Neural cell (in vitro differentiated cells): Measurements from ENCODE around the gene HSF4. TPM values are rescaled to one million over a fixed set of nuclear protein-coding genes. Genes with fewer than 3 reads are reported as not detected.

Experiments used
- H2AFZ ChIP-seq: fragments of 200-600, 300-800 bp; sonication (generic), shearing (Covaris generic); 2 replicates; pipeline ENCODE4 v1.6.0; 2014; ENCODE audit warnings: low read depth, mild to moderate bottlenecking, antibody characterized with exemption, low read length, moderate library complexity
- H3F3A ChIP-seq: fragments of 200-600 bp; shearing (Covaris generic); 2 replicates; pipeline ENCODE4 v1.6.1; 2016; ENCODE audit warnings: mild to moderate bottlenecking, moderate library complexity, mixed read lengths, antibody characterized with exemption, low read length; ENCODE audit not compliant: insufficient read depth, poor library complexity, severe bottlenecking
- H3K27ac ChIP-seq: fragments of 200-600, 300-800 bp; sonication (generic), shearing (Covaris generic); 2 replicates; pipeline ENCODE4 v1.5.1; 2014; ENCODE audit warnings: mild to moderate bottlenecking, low read length, moderate library complexity
- H3K27me3 ChIP-seq: fragments of 300-800, 200-600 bp; sonication (generic), shearing (Covaris generic); 2 replicates; pipeline ENCODE4 v1.6.0; 2014; ENCODE audit warnings: mild to moderate bottlenecking, low read depth, low read length, moderate library complexity; ENCODE audit not compliant: insufficient read depth
- H3K36me3 ChIP-seq: fragments of 300-800, 200-600 bp; sonication (generic), shearing (Covaris generic); 2 replicates; pipeline ENCODE4 v1.5.1; 2014; ENCODE audit warnings: mild to moderate bottlenecking, antibody characterized with exemption, low read length, moderate library complexity; ENCODE audit not compliant: insufficient read depth
- H3K4me2 ChIP-seq: fragments of 300-800, 200-600 bp; sonication (generic), shearing (Covaris generic); 2 replicates; pipeline ENCODE4 v1.6.0; 2014; ENCODE audit warnings: mild to moderate bottlenecking, low read length
- H3K4me3 ChIP-seq: fragments of 300-800, 200-600 bp; sonication (generic), shearing (Covaris generic); 2 replicates; pipeline ENCODE4 v1.5.1; 2014; ENCODE audit warnings: mild to moderate bottlenecking, low read length, moderate library complexity
- H3K79me2 ChIP-seq: fragments of 200-600 bp; shearing (Covaris generic); replicated peaks from 2 replicates; pipeline ENCODE4 v1.6.0; 2014; ENCODE audit warnings: mild to moderate bottlenecking, low read length, moderate library complexity; ENCODE audit not compliant: insufficient read depth
- H3K9ac ChIP-seq: fragments of 300-800, 200-600 bp; sonication (generic), shearing (Covaris generic); 2 replicates; pipeline ENCODE4 v1.6.1; 2016; ENCODE audit warnings: mild to moderate bottlenecking, low read length, mixed read lengths
- H3K9me2 ChIP-seq: fragments of 200-600 bp; shearing (Covaris generic); 2 replicates; pipeline ENCODE4 v1.6.1; 2016; ENCODE audit warnings: mild to moderate bottlenecking, low read length, mixed read lengths; ENCODE audit not compliant: insufficient read depth
- H3K9me3 ChIP-seq: fragments of 200-600, 300-800 bp; sonication (generic), shearing (Covaris generic); 2 replicates; pipeline ENCODE4 v1.6.1; 2016; ENCODE audit warnings: mild to moderate bottlenecking, mixed run types, low read length, moderate library complexity, mixed read lengths
- H4K20me1 ChIP-seq: fragments of 200-600 bp; shearing (Covaris generic); 2 replicates; pipeline ENCODE4 v1.6.1; 2016; ENCODE audit warnings: mild to moderate bottlenecking, mixed run types; ENCODE audit not compliant: insufficient read depth
- CTCF ChIP-seq: fragments of 450-650 bp; IDR thresholded peaks from 2 replicates; pipeline ENCODE4 v1.5.1; 2014; ENCODE audit warnings: antibody characterized with exemption, mild to moderate bottlenecking, moderate library complexity; ENCODE audit not compliant: poor library complexity, severe bottlenecking
- EP300 ChIP-seq: fragments of 450-650 bp; conservative IDR thresholded peaks from 2 replicates; pipeline ENCODE4 v1.6.1; 2014; ENCODE audit warnings: antibody characterized with exemption, mild to moderate bottlenecking, moderate library complexity; ENCODE audit not compliant: poor library complexity, severe bottlenecking
- EZH2 ChIP-seq: fragments of 200-600, 300-800 bp; shearing (Covaris generic), sonication (generic); IDR thresholded peaks from 2 replicates; pipeline ENCODE4 v1.6.1; 2014; ENCODE audit warnings: antibody characterized with exemption, low read length, borderline replicate concordance, mild to moderate bottlenecking; ENCODE audit not compliant: insufficient read depth, poor library complexity, severe bottlenecking
- MXI1 ChIP-seq: fragments of 450-650 bp; conservative IDR thresholded peaks from 2 replicates; pipeline ENCODE4 v1.6.1; 2014; ENCODE audit warnings: antibody characterized with exemption, mild to moderate bottlenecking; ENCODE audit not compliant: poor library complexity, severe bottlenecking
- POLR2AphosphoS5 ChIP-seq: IDR thresholded peaks from 2 replicates; pipeline ENCODE4 v1.6.1; 2012
- RAD21 ChIP-seq: fragments of 450-650 bp; conservative IDR thresholded peaks from 2 replicates; pipeline ENCODE4 v1.6.1; 2014; ENCODE audit warnings: antibody characterized with exemption, mild to moderate bottlenecking, moderate library complexity
- SMC3 ChIP-seq: fragments of 450-650 bp; conservative IDR thresholded peaks from 2 replicates; pipeline ENCODE4 v1.6.1; 2014; ENCODE audit warnings: antibody characterized with exemption, mild to moderate bottlenecking, moderate library complexity; ENCODE audit not compliant: poor library complexity
- TAF1 ChIP-seq: IDR thresholded peaks from 2 replicates; pipeline ENCODE4 v1.6.1; 2012; ENCODE audit warnings: low read depth
- polyA plus RNA-seq: library from polyadenylated mRNA; depleted of rRNA; stranded (reverse); fragments of >200 nt; gene quantifications from 2 replicates; pipeline ENCODE4 v1.2.3, GENCODE V29; 2014
- TF ChIP-seq, protein P1 (sequence below): IDR thresholded peaks from 2 replicates; pipeline ENCODE4 v1.6.1; 2012; ENCODE audit warnings: borderline replicate concordance

HSF4 gene
- polyA plus RNA-seq, 1 donor from 2014 or later: 12.7 TPM

- Histone ChIP-seq H3F3A (no peaks in the 10 kb centered on the region), H2AFZ (no peak overlapping the region), H3K4me2 (peak overlapping the region; percentile 76), H3K4me3 (peak overlapping the region; percentile 91), H3K9ac (peak overlapping the region; percentile 94), H3K9me3 (no peaks in the 10 kb centered on the region), H3K27me3 (peaks cover 19% of the 10 kb centered on the region), H3K9me2 (no peaks in the 10 kb centered on the region), H4K20me1 (peaks cover 9% of the 10 kb centered on the region), H3K36me3 (no peaks in the 10 kb centered on the region), H3K27ac (no peak overlapping the region), H3K79me2 (peaks cover 24% of the 10 kb centered on the region)
- no peak for TF ChIP-seq POLR2AphosphoS5
- TF ChIP-seq MXI1: no peak
Measured at GRCh38 chr16:67182288-67182687, 17.7 kb downstream of the HSF4 start.

GRCh38 chr16:67183284-67183626, 18.7 kb downstream of the HSF4 start:
- H3K9me2 ChIP-seq: no peaks in the 10 kb centered on the region
- TF ChIP-seq POLR2AphosphoS5 (no peak), EP300 (no peak), TAF1 (no peak), MXI1 (no peak), SMC3 (no peak), EZH2 (no peak), CTCF (no peak), RAD21 (no peak)
- TF ChIP-seq, protein P1, sequence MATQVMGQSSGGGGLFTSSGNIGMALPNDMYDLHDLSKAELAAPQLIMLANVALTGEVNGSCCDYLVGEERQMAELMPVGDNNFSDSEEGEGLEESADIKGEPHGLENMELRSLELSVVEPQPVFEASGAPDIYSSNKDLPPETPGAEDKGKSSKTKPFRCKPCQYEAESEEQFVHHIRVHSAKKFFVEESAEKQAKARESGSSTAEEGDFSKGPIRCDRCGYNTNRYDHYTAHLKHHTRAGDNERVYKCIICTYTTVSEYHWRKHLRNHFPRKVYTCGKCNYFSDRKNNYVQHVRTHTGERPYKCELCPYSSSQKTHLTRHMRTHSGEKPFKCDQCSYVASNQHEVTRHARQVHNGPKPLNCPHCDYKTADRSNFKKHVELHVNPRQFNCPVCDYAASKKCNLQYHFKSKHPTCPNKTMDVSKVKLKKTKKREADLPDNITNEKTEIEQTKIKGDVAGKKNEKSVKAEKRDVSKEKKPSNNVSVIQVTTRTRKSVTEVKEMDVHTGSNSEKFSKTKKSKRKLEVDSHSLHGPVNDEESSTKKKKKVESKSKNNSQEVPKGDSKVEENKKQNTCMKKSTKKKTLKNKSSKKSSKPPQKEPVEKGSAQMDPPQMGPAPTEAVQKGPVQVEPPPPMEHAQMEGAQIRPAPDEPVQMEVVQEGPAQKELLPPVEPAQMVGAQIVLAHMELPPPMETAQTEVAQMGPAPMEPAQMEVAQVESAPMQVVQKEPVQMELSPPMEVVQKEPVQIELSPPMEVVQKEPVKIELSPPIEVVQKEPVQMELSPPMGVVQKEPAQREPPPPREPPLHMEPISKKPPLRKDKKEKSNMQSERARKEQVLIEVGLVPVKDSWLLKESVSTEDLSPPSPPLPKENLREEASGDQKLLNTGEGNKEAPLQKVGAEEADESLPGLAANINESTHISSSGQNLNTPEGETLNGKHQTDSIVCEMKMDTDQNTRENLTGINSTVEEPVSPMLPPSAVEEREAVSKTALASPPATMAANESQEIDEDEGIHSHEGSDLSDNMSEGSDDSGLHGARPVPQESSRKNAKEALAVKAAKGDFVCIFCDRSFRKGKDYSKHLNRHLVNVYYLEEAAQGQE: no peak
- peak overlapping the region; percentile 93 for H3K27ac ChIP-seq
- H3K9ac ChIP-seq: peak overlapping the region; percentile 94
- H3K36me3 ChIP-seq: no peaks in the 10 kb centered on the region
- peak overlapping the region; percentile 76 for H3K4me2 ChIP-seq
- H3K4me3 ChIP-seq: peak overlapping the region; percentile 91
- H2AFZ ChIP-seq: peak overlapping the region; percentile 59
- peaks cover 24% of the 10 kb centered on the region for H3K79me2 ChIP-seq
- H3K9me3 ChIP-seq: no peaks in the 10 kb centered on the region
- H3F3A ChIP-seq: no peaks in the 10 kb centered on the region
- H3K27me3 ChIP-seq: peaks cover 14% of the 10 kb centered on the region
- peaks cover 1% of the 10 kb centered on the region for H4K20me1 ChIP-seq
